Measurements from ENCODE around the gene CDC14A.

- TF ChIP-seq POLR2A (IDR thresholded peaks at IDR 0.05) = no peak
- TF ChIP-seq CTCF (IDR thresholded peaks at IDR 0.05) = no peak
Observed at GRCh38 chr1:100382657-100383056, 30.4 kb downstream of the CDC14A start.

All from tibial nerve (tissue), 3 donors.